Liver (tissue), 9 donors: ENCODE data around the gene ACAT2. TPM values are rescaled to one million over a fixed set of nuclear protein-coding genes. Genes with fewer than 3 reads are reported as not detected.
"Not testable (repeated sequence)": the region's sequence is repeated elsewhere in the genome, so short reads cannot be mapped to it uniquely, and the experiment has no call there.

Experiments used
- DNase-seq: peaks from one replicate; pipeline ENCODE4 v3.0.0-alpha.2; 2017; ENCODE audit warnings: low spot score
- H3K27ac ChIP-seq, 2 donors: one replicate each; pipeline ENCODE4 v1.7.0; 2013; ENCODE audit warnings: inconsistent platforms in 2 of 2, low read length in 2 of 2, control low read depth in 1 of 2, low read depth in 1 of 2, mild to moderate bottlenecking in 1 of 2
- H3K27me3 ChIP-seq, 4 donors: one replicate each; pipeline versions ENCODE4 v1.6.1 to v1.7.0; 2013; ENCODE audit warnings: low read length in 3 of 4, inconsistent platforms in 1 of 4, mild to moderate bottlenecking in 1 of 4, moderate library complexity in 1 of 4; ENCODE audit not compliant: control insufficient read depth in 4 of 4, insufficient read depth in 4 of 4
- H3K36me3 ChIP-seq, 4 donors: one replicate each; pipeline versions ENCODE4 v1.6.1 to v1.7.0; 2013; ENCODE audit warnings: low read length in 3 of 4, mild to moderate bottlenecking in 3 of 4, low read depth in 1 of 4, moderate library complexity in 1 of 4; ENCODE audit not compliant: control insufficient read depth in 4 of 4, insufficient read depth in 3 of 4
- H3K4me1 ChIP-seq, 4 donors: one replicate each; pipeline versions ENCODE4 v1.6.1 to v1.7.0; 2013; ENCODE audit warnings: low read length in 3 of 4, mild to moderate bottlenecking in 3 of 4, moderate library complexity in 1 of 4; ENCODE audit not compliant: control insufficient read depth in 4 of 4, insufficient read depth in 4 of 4
- H3K4me3 ChIP-seq, 3 donors: one replicate each; pipeline versions ENCODE4 v1.6.1 to v1.7.0; 2013; ENCODE audit warnings: low read length in 3 of 3, control low read depth in 1 of 3, low read depth in 1 of 3, mild to moderate bottlenecking in 1 of 3
- H3K9ac ChIP-seq, 2 donors: one replicate each; pipeline ENCODE4 v1.7.0; 2013; ENCODE audit warnings: low read length in 2 of 2, mild to moderate bottlenecking in 2 of 2, moderate library complexity in 2 of 2, control low read depth in 1 of 2, low read depth in 1 of 2
- H3K9me3 ChIP-seq, 4 donors: one replicate each; pipeline versions ENCODE4 v1.6.1 to v1.7.0; 2013; ENCODE audit warnings: low read length in 3 of 4; ENCODE audit not compliant: control insufficient read depth in 4 of 4
- EGR1 ChIP-seq, 2 donors: IDR thresholded peaks; 2 replicates each; pipeline ENCODE4 v1.6.1; 2016 to 2018; ENCODE audit warnings: antibody characterized with exemption in 2 of 2, low read depth in 2 of 2
- FOXA1 ChIP-seq: IDR thresholded peaks from 2 replicates; pipeline ENCODE4 v1.6.1; 2016; ENCODE audit warnings: antibody characterized with exemption
- JUND ChIP-seq, 2 donors: IDR thresholded peaks; 2 replicates each; pipeline ENCODE4 v1.6.1; 2016; ENCODE audit warnings: antibody characterized with exemption in 2 of 2
- NR2F2 ChIP-seq: IDR thresholded peaks from 2 replicates; pipeline ENCODE4 v1.6.1; 2016; ENCODE audit warnings: antibody characterized with exemption
- RAD21 ChIP-seq, 2 donors: IDR thresholded peaks; 2 replicates each; pipeline ENCODE4 v1.6.1; 2016; ENCODE audit warnings: antibody characterized with exemption in 2 of 2, mild to moderate bottlenecking in 2 of 2
- RXRA ChIP-seq, 2 donors: IDR thresholded peaks; 2 replicates each; pipeline ENCODE4 v1.6.1; 2017 to 2018; ENCODE audit warnings: antibody characterized with exemption in 2 of 2, mild to moderate bottlenecking in 1 of 2
- WGBS: extraction: QIAGEN DNeasy Blood & Tissue Kit; methylation state at CpG from one replicate; pipeline ENCODE4 v1.1.7; 2013; 5-methylcytosine and 5-hydroxymethylcytosine counted together
- polyA plus RNA-seq, 2 donors: library from polyadenylated mRNA; stranded (reverse) in 1 of 2; unstranded in 1 of 2; fragments of 200-250 nt in 1 of 2; fragments of >200 nt in 1 of 2; fragmentation: Nextera tagmentation in 1 of 2; extraction: Ambion mirVana in 1 of 2; gene quantifications; one replicate each; pipeline versions ENCODE4 v1.2.1 to v1.2.3, GENCODE V29; 2013 to 2015
- total RNA-seq, 2 donors: library from RNA; depleted of rRNA; stranded (reverse); fragments of >200 nt; gene quantifications; one replicate each; pipeline ENCODE4 v1.2.3, GENCODE V29; 2014
- TF ChIP-seq, protein P1 (sequence below): IDR thresholded peaks from 2 replicates; pipeline ENCODE4 v1.6.1; 2016; ENCODE audit warnings: antibody characterized with exemption, mild to moderate bottlenecking
- donor health status: healthy.
- donor health status: healthy.
- donor health status: healthy.
- donor health status: healthy.
- donor health status: healthy.

The ACAT2 gene
- total and polyA plus RNA-seq, 4 donors = 68.2 to 116 (median 94.2) TPM

DNA sequence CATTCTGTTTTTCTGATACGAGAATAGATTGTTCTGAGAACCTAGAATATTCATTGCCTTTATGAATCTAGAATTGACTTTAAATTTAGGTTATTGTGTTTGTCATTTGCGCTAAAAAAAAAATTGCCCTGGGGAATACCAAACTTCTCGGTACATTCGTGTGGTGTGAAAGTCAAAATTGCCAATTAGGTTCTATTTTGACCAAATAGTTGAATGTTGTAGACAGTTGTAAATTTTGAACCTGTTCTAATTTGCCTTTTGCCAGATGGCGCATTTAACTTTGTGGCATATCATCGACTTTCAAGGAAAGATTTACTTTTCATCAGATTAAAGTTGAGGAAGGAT, 31.5 kb upstream of the ACAT2 start:
- Histone ChIP-seq H3K4me1 (peaks cover 5 to 26% (median 17%) of the 10 kb centered on the region in 4 donors), H3K36me3 (peaks cover 0 to 2% (median 0%) of the 10 kb centered on the region in 4 donors), H3K9ac (no peak overlapping the region), H3K4me3 (no peak overlapping the region), H3K27me3 (no peaks in the 10 kb centered on the region), H3K9me3 (no peaks in the 10 kb centered on the region), H3K27ac (no peak overlapping the region)
- no peak for DNase-seq
- 85% methylated on average over 6 of the region's 6 CpGs for WGBS
- TF ChIP-seq, protein P1, sequence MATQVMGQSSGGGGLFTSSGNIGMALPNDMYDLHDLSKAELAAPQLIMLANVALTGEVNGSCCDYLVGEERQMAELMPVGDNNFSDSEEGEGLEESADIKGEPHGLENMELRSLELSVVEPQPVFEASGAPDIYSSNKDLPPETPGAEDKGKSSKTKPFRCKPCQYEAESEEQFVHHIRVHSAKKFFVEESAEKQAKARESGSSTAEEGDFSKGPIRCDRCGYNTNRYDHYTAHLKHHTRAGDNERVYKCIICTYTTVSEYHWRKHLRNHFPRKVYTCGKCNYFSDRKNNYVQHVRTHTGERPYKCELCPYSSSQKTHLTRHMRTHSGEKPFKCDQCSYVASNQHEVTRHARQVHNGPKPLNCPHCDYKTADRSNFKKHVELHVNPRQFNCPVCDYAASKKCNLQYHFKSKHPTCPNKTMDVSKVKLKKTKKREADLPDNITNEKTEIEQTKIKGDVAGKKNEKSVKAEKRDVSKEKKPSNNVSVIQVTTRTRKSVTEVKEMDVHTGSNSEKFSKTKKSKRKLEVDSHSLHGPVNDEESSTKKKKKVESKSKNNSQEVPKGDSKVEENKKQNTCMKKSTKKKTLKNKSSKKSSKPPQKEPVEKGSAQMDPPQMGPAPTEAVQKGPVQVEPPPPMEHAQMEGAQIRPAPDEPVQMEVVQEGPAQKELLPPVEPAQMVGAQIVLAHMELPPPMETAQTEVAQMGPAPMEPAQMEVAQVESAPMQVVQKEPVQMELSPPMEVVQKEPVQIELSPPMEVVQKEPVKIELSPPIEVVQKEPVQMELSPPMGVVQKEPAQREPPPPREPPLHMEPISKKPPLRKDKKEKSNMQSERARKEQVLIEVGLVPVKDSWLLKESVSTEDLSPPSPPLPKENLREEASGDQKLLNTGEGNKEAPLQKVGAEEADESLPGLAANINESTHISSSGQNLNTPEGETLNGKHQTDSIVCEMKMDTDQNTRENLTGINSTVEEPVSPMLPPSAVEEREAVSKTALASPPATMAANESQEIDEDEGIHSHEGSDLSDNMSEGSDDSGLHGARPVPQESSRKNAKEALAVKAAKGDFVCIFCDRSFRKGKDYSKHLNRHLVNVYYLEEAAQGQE = no peak
- TF ChIP-seq RAD21 (IDR thresholded peaks at IDR 0.05) = no peak
- no peak for TF ChIP-seq NR2F2
- no peak for TF ChIP-seq RXRA (IDR thresholded peaks at IDR 0.05)
- no peak for TF ChIP-seq EGR1 (IDR thresholded peaks at IDR 0.05; ENCODE audit: low read depth in 2 of 2)

GRCh38 chr6:159732550-159732949, 29.3 kb upstream of the ACAT2 start:
- not testable (repeated sequence) for H3K27me3 ChIP-seq, H3K36me3 ChIP-seq, DNase-seq, H3K9me3 ChIP-seq, H3K27ac ChIP-seq, H3K9ac ChIP-seq, H3K4me3 ChIP-seq
- H3K4me1 ChIP-seq = peaks cover 6 to 22% (median 14%) of the 10 kb centered on the region in 4 donors
- 89% methylated on average over 12 of the region's 12 CpGs for WGBS

DNA sequence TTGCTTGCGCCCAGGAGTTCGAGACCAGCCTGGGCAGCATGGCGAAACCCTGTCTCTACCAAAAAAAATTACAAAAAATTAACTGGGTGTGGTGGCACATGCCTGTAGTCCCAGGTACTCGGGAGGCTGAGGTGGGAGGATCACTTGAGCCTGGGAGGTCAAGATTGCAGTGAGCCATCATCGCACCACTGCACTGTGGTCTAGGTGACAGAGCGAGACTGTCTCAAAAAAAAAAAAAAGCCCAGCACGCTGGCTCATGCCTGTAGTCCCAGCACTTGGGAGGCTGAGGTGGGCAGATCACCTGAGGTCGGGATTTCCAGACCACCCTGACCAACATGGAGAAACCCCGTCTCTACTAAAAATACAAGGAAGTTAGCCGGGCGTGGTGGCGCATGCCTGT, 28.4 kb upstream of the ACAT2 start:
- H3K4me1 ChIP-seq = peaks cover 6 to 22% (median 14%) of the 10 kb centered on the region in 4 donors
- 97% methylated on average over 12 of the region's 12 CpGs for WGBS
- DNase-seq = not testable (repeated sequence)

DNA sequence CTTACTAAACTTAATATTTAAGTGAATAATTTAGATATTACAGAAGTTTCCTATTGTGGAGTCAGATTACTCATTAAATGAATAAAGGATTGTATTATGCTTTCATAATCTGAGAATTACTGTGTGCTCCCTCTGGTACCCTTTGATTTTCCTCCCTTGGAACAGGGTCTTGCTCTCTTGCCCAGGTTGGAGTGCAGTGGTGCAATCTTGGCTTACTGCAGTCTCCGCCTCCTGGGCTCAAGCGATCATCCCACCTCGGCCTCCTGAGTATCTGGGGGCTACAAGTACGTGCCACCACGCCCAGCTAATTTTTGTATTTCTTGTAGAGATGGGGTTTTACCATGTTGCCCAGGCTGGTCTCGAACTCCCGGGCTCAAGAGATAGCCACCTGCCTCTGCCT, 24.9 kb upstream of the ACAT2 start:
- 78% methylated on average over 7 of the region's 7 CpGs for WGBS
- Histone ChIP-seq H3K4me3 (no peak overlapping the region), H3K36me3 (peaks cover 2 to 16% (median 14%) of the 10 kb centered on the region in 4 donors), H3K9me3 (no peaks in the 10 kb centered on the region), H3K4me1 (peaks cover 0 to 6% (median 4%) of the 10 kb centered on the region in 4 donors), H3K27ac (no peak overlapping the region), H3K27me3 (no peaks in the 10 kb centered on the region), H3K9ac (no peak overlapping the region)
- DNase-seq = no peak
- TF ChIP-seq NR2F2 (no peak), JUND (IDR thresholded peaks at IDR 0.05) (no peak), FOXA1 (no peak)

More for the DNA sequence above, 28.4 kb upstream of the ACAT2 start:
- H3K9ac ChIP-seq, H3K36me3 ChIP-seq, H3K27me3 ChIP-seq, H3K9me3 ChIP-seq, H3K27ac ChIP-seq, H3K4me3 ChIP-seq: not testable (repeated sequence)
